ENCODE data around the gene RAB28.

The RAB28 gene

DNA sequence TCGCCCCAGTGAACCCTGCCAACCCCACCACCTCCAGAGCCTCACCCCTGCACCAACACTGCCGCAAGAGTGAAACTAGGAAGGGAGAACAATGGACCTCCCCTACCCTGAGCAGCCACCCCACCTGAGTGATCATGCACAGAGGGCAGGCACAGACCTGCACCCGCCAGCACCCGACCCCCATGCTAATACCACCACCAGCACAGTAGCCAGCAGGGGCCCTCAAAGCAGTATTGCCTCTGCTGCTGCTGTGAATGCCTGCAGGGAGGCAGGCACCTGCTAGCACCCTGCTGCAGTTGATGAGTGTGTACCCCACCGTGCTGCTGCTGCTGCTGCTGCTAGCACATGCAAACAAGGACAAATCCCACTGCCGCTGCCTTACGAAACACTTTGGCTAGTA lies 100.1 kb downstream of the RAB28 start:
- in situ Hi-C loops (cut with HindIII; ENCODE audit: low sequenced_read_pairs): no loop called here

DNA sequence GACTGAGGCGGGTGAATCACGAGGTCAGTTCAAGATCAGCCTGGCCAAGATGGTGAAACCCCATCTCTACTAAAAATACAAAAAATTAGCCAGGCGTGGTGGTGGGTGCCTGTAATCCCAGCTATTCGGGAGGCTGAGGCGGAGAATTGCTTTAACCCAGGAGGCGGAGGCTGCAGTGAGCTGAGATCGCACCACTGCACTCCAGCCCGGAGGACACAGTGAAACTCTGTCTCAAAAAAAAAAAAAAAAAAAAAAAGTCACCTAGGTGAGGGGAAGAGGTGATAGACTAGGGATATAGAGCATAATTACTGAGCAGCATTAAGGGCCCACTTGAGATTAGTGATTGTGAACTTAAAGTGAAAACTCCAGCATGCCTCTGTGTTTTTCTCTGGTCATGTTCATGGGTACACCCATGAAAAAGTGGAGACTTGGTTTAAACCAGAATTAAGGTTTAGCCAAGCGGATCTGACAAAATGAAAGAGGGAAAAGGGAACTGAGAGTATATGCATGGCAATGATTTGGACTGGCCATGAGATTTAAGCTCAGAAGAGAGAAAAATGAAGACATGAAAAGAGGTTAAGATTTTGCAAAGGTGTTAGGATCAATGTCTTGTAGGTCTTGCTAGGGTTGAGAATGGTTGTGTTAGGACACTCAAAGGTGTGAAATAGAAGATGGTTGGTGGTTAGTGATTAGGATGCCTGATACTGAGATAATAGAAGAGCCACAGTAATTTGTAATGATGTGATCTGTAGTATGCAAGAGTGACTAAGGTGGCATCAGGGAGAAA lies 105.0 kb downstream of the RAB28 start:
- in situ Hi-C loops (cut with HindIII; ENCODE audit: low sequenced_read_pairs): no loop called here

DNA sequence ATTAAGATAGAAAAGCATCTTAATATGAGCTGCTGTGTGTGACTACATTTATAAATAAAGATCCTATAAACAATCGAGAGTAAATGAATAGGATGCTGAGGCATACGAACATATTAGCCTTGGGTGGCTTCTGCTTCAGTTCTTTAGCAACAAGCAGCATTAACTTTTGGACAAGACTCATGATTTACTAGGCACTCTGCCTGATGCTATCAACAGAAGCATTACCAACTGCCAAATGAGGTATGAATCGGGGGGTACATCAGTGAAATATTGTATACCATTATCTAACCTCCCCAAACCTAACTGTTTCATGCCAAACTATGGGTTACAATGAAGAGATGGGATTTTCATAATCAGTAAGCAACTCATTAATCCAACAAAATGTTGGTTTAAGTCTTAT lies 113.1 kb downstream of the RAB28 start:
- in situ Hi-C loops (cut with HindIII; ENCODE audit: low sequenced_read_pairs): no loop called here

DNA sequence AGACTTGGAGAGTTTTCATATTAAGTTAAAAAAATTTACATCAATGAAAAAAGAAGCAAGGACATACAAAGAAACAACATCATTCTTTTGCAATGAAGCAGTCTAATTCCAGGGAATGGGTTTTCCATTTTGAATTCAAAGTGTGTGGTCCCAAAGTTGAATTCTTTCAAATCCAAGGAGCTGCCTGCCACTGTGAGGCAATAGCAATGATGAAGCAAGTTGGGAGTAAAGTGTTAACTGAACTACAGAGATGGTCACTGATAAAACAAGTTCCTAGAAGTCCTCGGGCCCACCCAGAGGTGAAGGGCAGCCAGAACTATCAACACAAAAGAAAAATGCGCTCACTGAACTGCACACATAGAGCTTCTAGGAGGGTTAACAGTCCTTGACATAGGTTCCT lies 115.9 kb downstream of the RAB28 start:
- in situ Hi-C loops (cut with HindIII; ENCODE audit: low sequenced_read_pairs): no loop called here

GRCh38 chr4:13367691-13368090 lies 116.4 kb downstream of the RAB28 start:
- in situ Hi-C loops (cut with HindIII; ENCODE audit: low sequenced_read_pairs): no loop called here

- in situ Hi-C loops (cut with HindIII; ENCODE audit: low sequenced_read_pairs): no loop called here
These were observed 116.9 kb downstream of the RAB28 start for GRCh38 chr4:13367244-13367643.

DNA sequence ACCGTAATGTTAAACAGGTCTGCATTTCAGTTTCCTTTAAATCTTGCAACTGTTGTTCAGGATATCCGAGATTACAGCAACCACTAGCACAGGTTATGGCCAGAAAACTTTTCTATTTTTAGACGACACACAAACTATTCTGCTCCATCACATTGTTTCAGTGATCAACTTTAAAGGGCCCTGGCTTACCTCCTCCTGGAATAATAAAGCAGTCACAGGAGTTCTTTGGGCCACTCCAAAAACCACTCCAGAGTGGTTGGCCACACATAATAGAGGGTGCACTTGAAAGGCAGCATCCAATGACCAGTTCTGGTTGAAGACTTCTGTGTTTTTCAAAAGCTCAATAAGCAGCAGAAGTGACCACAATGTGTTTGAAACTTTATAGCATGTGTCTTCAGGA lies 118.9 kb downstream of the RAB28 start:
- in situ Hi-C loops (cut with HindIII; ENCODE audit: low sequenced_read_pairs): no loop called here

DNA sequence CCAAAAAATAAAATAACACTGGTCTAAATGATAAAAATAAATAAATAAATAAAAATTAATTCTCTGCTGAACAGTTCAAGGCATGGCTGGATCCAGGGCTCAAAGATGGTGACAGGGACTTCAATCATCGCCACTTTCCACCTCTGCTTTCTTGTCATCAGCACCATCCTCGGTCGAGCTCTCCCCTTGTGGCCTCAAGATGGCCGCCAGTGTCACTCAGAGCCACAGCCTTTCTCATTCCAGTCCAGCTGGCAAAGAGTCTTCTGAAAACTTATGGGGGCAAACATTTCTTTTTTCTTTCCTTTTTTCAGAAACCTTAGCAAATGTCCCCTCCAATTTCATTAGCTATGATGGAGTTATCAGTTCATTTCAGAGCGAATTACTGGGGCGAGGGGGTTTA lies 119.5 kb downstream of the RAB28 start:
- in situ Hi-C loops (cut with HindIII; ENCODE audit: low sequenced_read_pairs): no loop called here

DNA sequence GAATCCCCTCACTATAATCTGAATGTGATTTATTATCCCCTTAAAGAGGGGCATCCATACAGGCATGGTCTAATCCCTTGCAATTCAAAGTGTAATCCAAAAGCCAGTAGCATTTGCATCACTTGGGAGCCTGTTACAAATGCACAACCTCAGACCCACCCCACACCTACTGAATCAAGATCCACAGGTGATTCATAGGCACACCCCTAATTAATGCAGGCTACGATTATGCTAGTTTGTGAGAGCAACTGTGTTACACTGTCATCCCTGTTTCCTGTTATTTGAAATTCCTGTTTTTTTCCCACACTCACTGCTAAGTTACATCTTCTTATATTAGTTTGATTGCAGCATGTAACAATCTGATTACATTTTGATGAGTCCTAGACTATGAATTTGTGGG lies 120.0 kb downstream of the RAB28 start:
- in situ Hi-C loops (cut with HindIII; ENCODE audit: low sequenced_read_pairs): no loop called here

DNA sequence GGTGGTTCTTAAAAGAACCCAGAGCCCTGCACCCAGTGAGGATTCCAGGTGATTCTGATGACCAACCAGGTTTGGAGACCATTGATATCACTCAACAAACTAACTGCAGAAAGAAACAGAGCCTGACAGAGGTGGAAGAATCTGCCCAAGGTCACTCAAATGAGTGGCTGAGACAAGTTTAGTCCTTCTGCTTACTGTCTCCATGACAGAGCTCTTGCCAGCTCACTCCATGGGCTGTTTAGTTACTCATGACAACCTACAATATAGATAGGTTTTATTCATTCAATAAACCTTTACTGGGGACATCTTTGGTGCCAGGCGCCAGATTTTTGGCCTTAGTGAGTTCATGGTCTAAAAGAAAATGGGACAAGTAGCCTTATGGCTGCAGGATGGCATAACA lies 124.3 kb downstream of the RAB28 start:
- in situ Hi-C loops (cut with HindIII; ENCODE audit: low sequenced_read_pairs): no loop called here

DNA sequence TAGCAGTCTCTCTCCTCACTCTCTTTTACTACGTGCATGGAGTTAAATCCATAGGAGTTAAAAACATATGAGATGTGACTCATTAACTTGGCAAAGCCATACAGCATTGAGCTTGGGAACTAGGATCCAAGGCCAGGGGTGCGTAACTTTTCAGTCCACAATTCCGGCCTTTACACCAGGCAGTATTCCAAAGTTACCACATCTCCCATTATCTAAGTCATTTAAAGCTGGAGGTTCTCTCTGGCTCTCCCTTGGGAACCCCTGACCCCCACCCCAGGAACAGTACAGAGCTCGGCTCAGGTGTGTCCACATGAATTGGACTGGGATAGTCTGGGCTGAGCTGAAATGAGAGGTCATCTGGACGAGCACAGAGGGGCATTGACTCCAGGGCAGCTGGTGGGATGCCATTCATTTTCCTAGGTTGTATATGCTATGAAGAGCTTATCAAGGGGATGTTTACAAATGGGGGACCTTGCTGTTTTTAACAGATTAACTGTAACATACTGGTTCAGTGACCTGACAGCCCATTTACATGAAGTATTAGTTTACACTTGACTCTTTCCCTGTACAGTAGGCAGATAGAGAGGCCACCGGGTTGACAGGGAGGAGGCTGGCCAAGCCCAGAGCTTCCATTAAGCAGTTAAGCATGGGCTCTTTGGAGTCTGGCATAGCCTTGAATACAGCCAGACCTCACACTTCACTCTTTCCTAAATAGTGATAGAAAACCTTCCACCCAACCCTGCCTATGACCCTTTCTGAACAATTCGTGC lies 128.8 kb downstream of the RAB28 start:
- in situ Hi-C loops (cut with HindIII; ENCODE audit: low sequenced_read_pairs): no loop called here

DNA sequence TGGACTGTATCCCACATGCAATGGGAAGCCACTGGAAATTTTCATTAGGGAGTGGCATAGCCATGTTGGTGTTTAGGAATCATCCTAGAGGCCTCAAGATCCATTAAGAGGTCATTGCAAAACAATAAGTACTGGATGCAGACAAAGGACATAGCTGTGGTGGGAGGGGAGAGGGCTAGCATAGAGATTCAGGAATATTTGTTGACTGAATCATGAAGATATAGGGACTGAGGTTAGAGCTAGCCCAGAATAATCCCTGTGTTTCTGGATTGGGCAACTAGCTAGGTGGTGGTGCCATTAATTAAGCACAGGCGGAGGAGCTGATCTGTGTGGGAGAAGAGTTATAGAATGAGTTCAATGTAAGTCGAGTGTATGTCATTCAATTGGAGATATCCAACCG lies 135.0 kb downstream of the RAB28 start:
- in situ Hi-C loops (cut with HindIII; ENCODE audit: low sequenced_read_pairs): no loop called here

GRCh38 chr4:13348216-13348615 lies 135.9 kb downstream of the RAB28 start:
- in situ Hi-C loops (cut with HindIII; ENCODE audit: low sequenced_read_pairs): no loop called here

DNA sequence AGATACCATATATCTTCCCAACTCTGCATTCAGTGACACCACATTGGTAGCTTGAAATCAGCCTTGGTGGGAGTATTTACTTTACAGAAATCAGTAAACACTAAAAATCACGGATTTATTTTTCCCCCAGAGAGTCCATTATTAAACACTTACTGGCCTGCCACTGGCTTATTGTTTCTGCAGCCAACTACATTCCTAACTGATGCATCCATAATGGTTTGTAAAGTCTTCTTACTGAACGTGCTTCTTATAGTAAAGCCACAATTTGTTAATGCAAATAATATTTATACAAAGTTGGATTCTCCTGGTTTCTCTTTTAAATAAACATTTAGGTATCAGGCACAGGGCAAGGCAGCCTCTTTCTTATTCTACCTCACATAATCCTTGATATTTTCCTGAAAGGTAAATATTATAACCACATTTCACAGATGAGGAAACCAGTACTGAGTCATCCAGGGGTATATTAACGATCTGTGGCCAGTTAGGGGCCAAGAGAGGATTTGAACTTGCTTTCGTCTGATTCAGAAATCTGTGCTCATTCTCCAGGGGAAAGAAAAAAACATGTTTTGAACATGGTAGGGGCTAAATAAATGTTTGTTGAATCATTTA lies 136.5 kb downstream of the RAB28 start:
- in situ Hi-C loops (cut with HindIII; ENCODE audit: low sequenced_read_pairs): no loop called here

GRCh38 chr4:13344216-13344615 lies 139.9 kb downstream of the RAB28 start:
- in situ Hi-C loops (cut with HindIII; ENCODE audit: low sequenced_read_pairs): no loop called here

GRCh38 chr4:13340672-13341071 lies 143.5 kb downstream of the RAB28 start:
- in situ Hi-C loops (cut with HindIII; ENCODE audit: low sequenced_read_pairs): no loop called here

DNA sequence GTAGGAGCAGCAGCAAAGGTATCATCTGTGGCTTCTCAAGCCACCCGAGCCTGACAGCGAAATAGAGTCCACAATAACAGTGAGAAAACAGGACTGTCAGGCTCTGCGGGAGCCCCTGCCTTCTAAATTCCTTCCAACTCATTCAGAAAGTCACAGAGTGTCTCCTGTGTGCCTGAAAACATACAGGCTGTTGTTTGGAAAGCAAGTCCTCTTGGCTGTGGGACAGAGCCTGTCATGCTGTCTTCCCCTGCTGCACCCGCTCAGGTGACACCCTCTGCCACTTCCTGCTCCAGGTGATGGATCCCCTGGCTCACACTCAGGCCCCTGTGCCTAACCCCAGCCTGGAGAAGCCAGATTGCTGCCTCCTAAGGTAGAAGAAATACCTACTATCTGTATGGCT lies 152.3 kb downstream of the RAB28 start:
- in situ Hi-C loops (cut with HindIII; ENCODE audit: low sequenced_read_pairs): no loop called here

- in situ Hi-C loops (cut with HindIII; ENCODE audit: low sequenced_read_pairs): no loop called here
These were observed 154.2 kb downstream of the RAB28 start for GRCh38 chr4:13329963-13330362.

DNA sequence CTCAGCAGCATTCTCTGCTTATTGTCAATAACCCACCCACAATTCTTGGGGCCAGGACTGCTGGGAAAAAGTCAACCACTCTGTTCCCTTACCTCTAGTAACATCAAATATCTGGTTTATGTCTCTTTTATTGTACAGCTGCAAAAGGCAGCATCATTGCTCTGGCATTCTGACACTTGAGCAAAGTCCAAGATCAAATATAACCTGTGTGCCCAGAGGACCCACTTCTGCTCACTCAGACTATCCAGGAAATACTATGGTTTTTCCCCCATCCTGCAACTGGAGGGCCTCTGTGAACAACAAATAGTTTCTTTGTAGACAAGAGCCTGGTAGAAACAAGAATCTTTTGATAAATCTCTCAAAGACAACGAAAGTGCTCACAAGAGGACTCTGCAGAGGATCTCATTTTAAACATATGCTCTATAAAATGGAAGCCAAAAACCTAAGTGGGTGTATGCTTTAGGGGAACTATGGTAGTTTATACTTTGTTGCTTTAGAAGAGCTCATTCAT lies 154.7 kb downstream of the RAB28 start:
- in situ Hi-C loops (cut with HindIII; ENCODE audit: low sequenced_read_pairs): no loop called here

DNA sequence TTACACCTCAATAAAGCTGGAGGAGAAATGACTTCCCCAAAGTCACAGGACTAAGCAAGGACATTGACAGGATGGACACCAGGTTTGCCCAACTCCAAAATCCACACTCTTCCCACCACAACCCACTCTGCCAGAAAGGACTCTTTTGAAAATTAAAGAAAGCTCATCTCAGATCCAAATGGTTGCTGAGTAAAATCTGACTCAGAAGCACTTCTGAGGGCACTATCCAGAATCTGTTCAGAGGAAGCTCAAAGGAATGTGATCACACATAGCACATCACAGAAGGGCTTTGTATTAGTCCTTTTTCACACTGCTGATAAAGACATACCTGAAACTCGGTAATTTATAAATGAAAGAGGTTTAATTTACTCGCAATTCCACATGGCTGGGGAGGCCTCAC lies 155.5 kb downstream of the RAB28 start:
- in situ Hi-C loops (cut with HindIII; ENCODE audit: low sequenced_read_pairs): no loop called here

DNA sequence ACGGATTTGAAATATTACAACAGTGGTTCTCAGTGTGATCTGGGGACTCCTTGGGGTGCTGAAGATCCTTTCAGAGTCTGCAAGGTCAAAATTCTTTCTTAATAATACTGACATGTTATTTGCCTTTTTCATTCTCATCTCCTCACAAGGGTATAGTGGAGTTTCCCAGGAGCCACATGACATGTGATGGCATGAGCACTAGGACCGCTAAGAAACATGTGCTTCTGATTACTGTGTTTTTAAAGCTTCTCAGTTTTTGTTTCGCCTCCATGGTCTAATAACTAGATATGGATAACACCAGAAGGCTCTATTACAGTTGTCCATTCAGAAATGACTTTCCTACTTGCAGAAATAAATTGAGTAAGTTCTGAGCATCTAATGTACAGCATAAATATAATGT lies 156.1 kb downstream of the RAB28 start:
- in situ Hi-C loops (cut with HindIII; ENCODE audit: low sequenced_read_pairs): no loop called here

DNA sequence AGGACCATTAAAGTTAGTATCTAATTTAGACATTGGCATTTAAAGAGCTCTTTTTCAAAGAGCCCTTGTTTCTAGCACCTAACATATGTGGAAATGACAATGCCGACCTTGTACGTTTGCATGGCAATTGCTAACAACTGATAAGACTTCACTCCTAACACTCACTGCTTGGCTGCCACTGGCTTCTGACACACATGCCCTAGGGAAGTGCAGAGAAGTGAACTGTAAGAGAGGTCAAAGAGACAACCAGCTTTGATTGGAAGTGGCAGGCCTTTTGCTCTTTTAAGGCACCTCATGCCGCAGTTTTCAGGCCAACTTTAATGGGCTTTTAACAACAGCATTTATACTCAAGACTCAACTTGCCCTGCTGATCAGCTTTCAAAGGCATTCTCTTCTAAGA lies 158.4 kb downstream of the RAB28 start:
- in situ Hi-C loops (cut with HindIII; ENCODE audit: low sequenced_read_pairs): no loop called here

Measured in DLD1 (cell line).